Measurements from ENCODE around the gene PPP3CB. TPM values are rescaled to one million over a fixed set of nuclear protein-coding genes. Genes with fewer than 3 reads are reported as not detected.

The PPP3CB gene
- total RNA-seq, 1 experiment from 2014 or later: 34.0 TPM

- Histone ChIP-seq H4K20me1 (ENCODE audit: insufficient read depth) (no peaks in the 10 kb centered on the region), H3K79me2 (ENCODE audit: low read depth) (peaks cover 25% of the 10 kb centered on the region), H2AFZ (no peak overlapping the region), H3K36me3 (ENCODE audit: low read depth) (no peaks in the 10 kb centered on the region), H3K9me2 (ENCODE audit: insufficient read depth) (no peaks in the 10 kb centered on the region), H3K4me1 (replicated peaks; ENCODE audit: insufficient read depth) (peaks cover 32% of the 10 kb centered on the region), H3K4me3 (no peak overlapping the region), H3K27ac (no peak overlapping the region), H3K4me2 (peak overlapping the region; percentile 95), H3K27me3 (ENCODE audit: insufficient read depth, low read depth) (no peaks in the 10 kb centered on the region), H3F3A (ENCODE audit: insufficient read depth, low read depth) (peaks cover 41% of the 10 kb centered on the region), H3K9me3 (ENCODE audit: insufficient read depth, low read depth) (no peaks in the 10 kb centered on the region)
- no peak for DNase-seq
- no TSS peak for BruUV-seq (replicated peaks)
- no peak for TF ChIP-seq EZH2 (IDR thresholded peaks at IDR 0.05; ENCODE audit: low read depth)
- TF ChIP-seq CTCF (conservative IDR thresholded peaks at IDR 0.05): no peak
- CTCF ChIA-PET: no interaction called here
- POLR2A ChIA-PET (ENCODE audit: unreplicated experiment): no interaction called here
- intact Hi-C loops (cut with micrococcal nuclease; ENCODE audit: unreplicated experiment): no loop called here
Measured at GRCh38 chr10:73497623-73498022, 1.8 kb upstream of the PPP3CB start.

DNA sequence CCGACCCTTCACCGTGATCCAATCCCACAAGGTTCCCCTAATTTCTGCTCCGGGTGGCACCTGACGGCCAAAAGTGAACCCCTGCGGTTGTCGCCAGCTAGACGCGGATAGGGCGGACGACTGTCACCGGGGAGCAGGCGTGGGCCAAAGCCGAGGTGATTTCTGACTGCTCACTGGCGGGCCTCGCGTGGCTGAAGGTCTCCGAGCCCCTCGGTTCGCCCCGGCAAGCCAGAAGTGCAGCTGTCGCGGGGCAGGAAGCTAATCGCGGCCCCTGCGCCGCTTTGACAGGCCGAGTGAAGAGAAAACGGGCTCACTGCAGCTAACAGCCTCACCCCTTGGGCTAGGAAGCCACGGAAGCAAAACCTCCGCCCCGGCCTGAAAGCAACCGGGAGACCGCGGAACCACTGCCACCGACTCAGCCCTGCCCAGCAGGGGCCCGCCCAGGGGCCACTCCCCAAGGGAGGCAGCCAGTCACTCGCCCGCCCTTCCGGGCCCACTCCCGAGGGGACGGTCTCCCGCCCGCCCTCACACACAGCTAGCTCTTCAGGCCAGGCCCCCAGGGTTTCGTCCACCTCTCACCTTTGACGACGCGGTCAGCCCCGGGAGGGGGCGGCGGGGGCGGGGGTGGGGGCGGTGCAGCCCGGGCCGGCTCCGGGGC, 469 bp downstream of the PPP3CB start:
- Histone ChIP-seq H3K79me2 (ENCODE audit: low read depth) (peaks cover 42% of the 10 kb centered on the region), H3K4me2 (peak overlapping the region; percentile 76), H3K4me1 (replicated peaks; ENCODE audit: insufficient read depth) (peaks cover 32% of the 10 kb centered on the region), H3K27ac (peak overlapping the region; percentile 77), H3K4me3 (peak overlapping the region; percentile 64), H3K27me3 (ENCODE audit: insufficient read depth, low read depth) (no peaks in the 10 kb centered on the region), H3K9me2 (ENCODE audit: insufficient read depth) (no peaks in the 10 kb centered on the region), H4K20me1 (ENCODE audit: insufficient read depth) (no peaks in the 10 kb centered on the region), H3K36me3 (ENCODE audit: low read depth) (no peaks in the 10 kb centered on the region), H2AFZ (peak overlapping the region; percentile 80), H3K9me3 (ENCODE audit: insufficient read depth, low read depth) (no peaks in the 10 kb centered on the region), H3F3A (ENCODE audit: insufficient read depth, low read depth) (peaks cover 34% of the 10 kb centered on the region)
- POLR2A ChIA-PET (ENCODE audit: unreplicated experiment): interaction anchor here (0.5 to 1.0 kb wide), 19 partner anchors 13 to 1274 kb away, joined by 3 to 20 read pairs (median 5); partner anchors contain the start of genes ANXA7, CFAP70, DNAJC9 and MRPS16
- BruUV-seq (replicated peaks): TSS peak; percentile 76
- intact Hi-C loops (cut with micrococcal nuclease; ENCODE audit: unreplicated experiment): loop anchor here (1.0 kb wide), 1 partner anchor 83 kb away; no protein-coding TSS in a partner anchor
- DNase-seq: peak; percentile 92 to 98
- TF ChIP-seq EZH2 (IDR thresholded peaks at IDR 0.05; ENCODE audit: low read depth) (no peak), CTCF (conservative IDR thresholded peaks at IDR 0.05) (no peak)
- CTCF ChIA-PET: interaction anchor here (0.6 kb wide), 3 partner anchors 122 to 1220 kb away, joined by 4 to 15 read pairs (median 13); no protein-coding TSS in a partner anchor

DNA sequence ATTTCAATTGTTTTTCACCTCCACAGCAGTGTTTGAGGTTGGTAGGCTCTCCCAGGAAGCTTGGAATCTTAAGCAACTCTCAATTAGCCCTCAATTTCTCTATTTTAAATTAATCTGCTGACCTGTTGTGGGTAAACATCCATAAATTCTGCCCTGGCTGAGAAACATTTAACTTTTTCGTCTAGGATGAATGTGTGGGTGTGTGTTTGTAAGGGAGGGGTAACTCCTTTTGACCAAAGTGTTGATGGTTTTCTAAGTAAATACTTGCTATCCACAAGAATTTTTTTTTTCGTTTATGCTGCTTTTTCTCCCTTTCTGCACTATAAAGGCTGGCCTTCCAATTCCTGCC, 973 bp downstream of the PPP3CB start:
- no peaks in the 10 kb centered on the region for H3K36me3 ChIP-seq (ENCODE audit: low read depth)
- no peaks in the 10 kb centered on the region for H4K20me1 ChIP-seq (ENCODE audit: insufficient read depth)
- no TSS peak for BruUV-seq (replicated peaks)
- no peak for TF ChIP-seq EZH2 (IDR thresholded peaks at IDR 0.05; ENCODE audit: low read depth)
- no peak for TF ChIP-seq CTCF (conservative IDR thresholded peaks at IDR 0.05)
- H2AFZ ChIP-seq: peak overlapping the region; percentile 80
- H3K4me3 ChIP-seq: peak overlapping the region; percentile 64
- DNase-seq: no peak
- H3K27me3 ChIP-seq (ENCODE audit: insufficient read depth, low read depth): no peaks in the 10 kb centered on the region
- peak overlapping the region; percentile 77 for H3K27ac ChIP-seq
- ChIA-PET POLR2A (ENCODE audit: unreplicated experiment) (interaction anchor here (0.5 to 0.9 kb wide), 3 partner anchors 12 to 242 kb away, joined by 3 to 6 read pairs (median 5); partner anchors contain the start of gene MRPS16), CTCF (interaction anchor here (0.7 kb wide), 2 partner anchors 248 to 1617 kb away, joined by 3 to 4 read pairs; partner anchors contain the start of gene SAMD8)
- intact Hi-C loops (cut with micrococcal nuclease; ENCODE audit: unreplicated experiment): loop anchor here (1.0 kb wide), 1 partner anchor 83 kb away; no protein-coding TSS in a partner anchor
- no peaks in the 10 kb centered on the region for H3K9me2 ChIP-seq (ENCODE audit: insufficient read depth)
- peak overlapping the region; percentile 76 for H3K4me2 ChIP-seq
- no peaks in the 10 kb centered on the region for H3K9me3 ChIP-seq (ENCODE audit: insufficient read depth, low read depth)
- peaks cover 34% of the 10 kb centered on the region for H3F3A ChIP-seq (ENCODE audit: insufficient read depth, low read depth)
- peaks cover 32% of the 10 kb centered on the region for H3K4me1 ChIP-seq (replicated peaks; ENCODE audit: insufficient read depth)
- peaks cover 43% of the 10 kb centered on the region for H3K79me2 ChIP-seq (ENCODE audit: low read depth)

All from PC-9 (cell line).